H9 (cell line): ENCODE results near the gene PGBD2. TPM values are rescaled to one million over a fixed set of nuclear protein-coding genes. Genes with fewer than 3 reads are reported as not detected.

Source experiments
- DNase-seq: peaks from one replicate; pipeline ENCODE4 v3.0.0-alpha.2; 2017
- H2AFZ ChIP-seq: one replicate; pipeline ENCODE4 v1.6.1; 2013; ENCODE audit warnings: mild to moderate bottlenecking, low read length, control low read depth, moderate library complexity
- H2AK5ac ChIP-seq: 2 replicates; pipeline ENCODE4 v1.6.1; 2013; ENCODE audit warnings: low read length, control low read depth, mixed read lengths; ENCODE audit not compliant: insufficient read length
- H2BK120ac ChIP-seq: one replicate; pipeline ENCODE4 v1.6.1; 2013; ENCODE audit warnings: low read depth, mild to moderate bottlenecking, low read length, control low read depth, inconsistent platforms; ENCODE audit not compliant: poor library complexity, severe bottlenecking
- H2BK12ac ChIP-seq: 2 replicates; pipeline ENCODE4 v1.6.1; 2013; ENCODE audit warnings: low read length, control low read depth, mixed read lengths, low read depth; ENCODE audit not compliant: insufficient read length
- H2BK15ac ChIP-seq: 2 replicates; pipeline ENCODE4 v1.6.1; 2013; ENCODE audit warnings: low read depth, low read length, control low read depth
- H2BK20ac ChIP-seq: one replicate; pipeline ENCODE4 v1.6.1; 2013; ENCODE audit warnings: low read depth, mild to moderate bottlenecking, low read length, control low read depth, inconsistent platforms; ENCODE audit not compliant: poor library complexity, severe bottlenecking
- H2BK5ac ChIP-seq: 2 replicates; pipeline ENCODE4 v1.6.1; 2013; ENCODE audit warnings: low read length, control low read depth, mixed read lengths; ENCODE audit not compliant: insufficient read length
- H3K14ac ChIP-seq: 2 replicates; pipeline ENCODE4 v1.6.1; 2013; ENCODE audit warnings: low read length, control low read depth; ENCODE audit not compliant: insufficient read depth
- H3K18ac ChIP-seq: 2 replicates; pipeline ENCODE4 v1.6.1; 2013; ENCODE audit warnings: low read depth, mild to moderate bottlenecking, mixed read lengths, low read length, control low read depth; ENCODE audit not compliant: insufficient read length
- H3K23ac ChIP-seq: 2 replicates; pipeline ENCODE4 v1.6.1; 2013; ENCODE audit warnings: low read length, control low read depth, mixed read lengths, low read depth; ENCODE audit not compliant: insufficient read length
- H3K23me2 ChIP-seq: 2 replicates; pipeline ENCODE4 v1.6.1; 2013; ENCODE audit warnings: low read depth, mild to moderate bottlenecking, mixed read lengths, low read length, control low read depth; ENCODE audit not compliant: insufficient read length, poor library complexity, severe bottlenecking
- H3K27ac ChIP-seq: 2 replicates; pipeline ENCODE4 v1.5.1; 2013; ENCODE audit warnings: low read length, control low read depth, mixed read lengths, low read depth; ENCODE audit not compliant: insufficient read length
- H3K27me3 ChIP-seq: 2 replicates; pipeline ENCODE4 v1.6.1; 2013; ENCODE audit warnings: low read length, control low read depth, inconsistent platforms; ENCODE audit not compliant: insufficient read depth
- H3K4ac ChIP-seq: 2 replicates; pipeline ENCODE4 v1.6.1; 2013; ENCODE audit warnings: low read depth, mild to moderate bottlenecking, control low read depth, inconsistent platforms, low read length, moderate library complexity
- H3K4me1 ChIP-seq: 2 replicates; pipeline ENCODE4 v1.6.1; 2013; ENCODE audit warnings: low read length, control low read depth, inconsistent platforms; ENCODE audit not compliant: insufficient read depth
- H3K4me2 ChIP-seq: 2 replicates; pipeline ENCODE4 v1.6.1; 2013; ENCODE audit warnings: low read length, control low read depth, mixed read lengths; ENCODE audit not compliant: insufficient read length, insufficient read depth
- H3K56ac ChIP-seq: 2 replicates; pipeline ENCODE4 v1.6.1; 2013; ENCODE audit warnings: low read depth, mild to moderate bottlenecking, mixed read lengths, low read length, control low read depth; ENCODE audit not compliant: insufficient read length
- H3K79me1 ChIP-seq: 2 replicates; pipeline ENCODE4 v1.6.1; 2013; ENCODE audit warnings: low read depth, mild to moderate bottlenecking, moderate library complexity, low read length, control low read depth, inconsistent platforms; ENCODE audit not compliant: insufficient read depth, poor library complexity, severe bottlenecking
- H3K79me2 ChIP-seq: 2 replicates; pipeline ENCODE4 v1.6.1; 2013; ENCODE audit warnings: low read length, control low read depth, inconsistent platforms; ENCODE audit not compliant: insufficient read depth
- H3K9ac ChIP-seq: 2 replicates; pipeline ENCODE4 v1.6.1; 2013; ENCODE audit warnings: low read length, control low read depth, mixed read lengths; ENCODE audit not compliant: insufficient read length; ENCODE audit errors: extremely low read depth
- H3K9me3 ChIP-seq: one replicate; pipeline ENCODE4 v1.6.1; 2013; ENCODE audit warnings: low read depth, low read length, inconsistent platforms; ENCODE audit not compliant: control insufficient read depth
- H3T11ph ChIP-seq: one replicate; pipeline ENCODE4 v1.6.1; 2013; ENCODE audit warnings: mild to moderate bottlenecking, low read length, control low read depth, inconsistent platforms
- H4K20me1 ChIP-seq: one replicate; pipeline ENCODE4 v1.6.1; 2013; ENCODE audit not compliant: control insufficient read depth, insufficient read length, insufficient read depth
- H4K5ac ChIP-seq: 2 replicates; pipeline ENCODE4 v1.6.1; 2013; ENCODE audit warnings: low read depth, mild to moderate bottlenecking, mixed read lengths, low read length, control low read depth; ENCODE audit not compliant: insufficient read length
- H4K8ac ChIP-seq: replicated peaks from 2 replicates; pipeline ENCODE4 v1.6.1; 2013; ENCODE audit warnings: low read length, control low read depth, mixed read lengths, low read depth; ENCODE audit not compliant: insufficient read length
- H4K91ac ChIP-seq: 2 replicates; pipeline ENCODE4 v1.6.1; 2013; ENCODE audit warnings: low read depth, mild to moderate bottlenecking, moderate library complexity, mixed read lengths, low read length, control low read depth; ENCODE audit not compliant: insufficient read length
- H3K27ac Mint-ChIP-seq, 3 experiments: 2 replicates in 2 of 3; 3 replicates in 1 of 3; pipeline ENCODE4 v1.8.0; 2020 to 2021; ENCODE audit warnings: mixed read lengths in 3 of 3, mild to moderate bottlenecking in 1 of 3, moderate library complexity in 1 of 3
- H3K27me3 Mint-ChIP-seq: 2 replicates; pipeline ENCODE4 v1.8.0; 2021; ENCODE audit warnings: low read depth, mild to moderate bottlenecking, moderate library complexity, mixed read lengths
- H3K36me3 Mint-ChIP-seq, 3 experiments: 2 replicates in 2 of 3; 3 replicates in 1 of 3; pipeline ENCODE4 v1.8.0; 2020 to 2021; ENCODE audit warnings: low read depth in 3 of 3, mixed read lengths in 3 of 3; ENCODE audit not compliant: insufficient read depth in 1 of 3
- H3K4me1 Mint-ChIP-seq, 2 experiments: 2 replicates each; pipeline ENCODE4 v1.8.0; 2020; ENCODE audit warnings: mixed read lengths in 2 of 2
- H3K4me3 Mint-ChIP-seq, 2 experiments: 2 replicates in 1 of 2; 3 replicates in 1 of 2; pipeline ENCODE4 v1.8.0; 2020 to 2021; ENCODE audit warnings: mild to moderate bottlenecking in 2 of 2, mixed read lengths in 2 of 2, moderate library complexity in 1 of 2
- H3K9me3 Mint-ChIP-seq, 2 experiments: 2 replicates in 1 of 2; 3 replicates in 1 of 2; pipeline ENCODE4 v1.8.0; 2020; ENCODE audit warnings: mild to moderate bottlenecking in 2 of 2, mixed read lengths in 2 of 2, moderate library complexity in 1 of 2
- CTCF ChIP-seq: fragments of 200-600 bp; sonication (generic); conservative IDR thresholded peaks from 3 replicates; pipeline ENCODE4 v1.8.0; 2021; ENCODE audit warnings: antibody characterized with exemption, mild to moderate bottlenecking
- WGBS: extraction: QIAGEN DNeasy Blood & Tissue Kit; methylation state at CpG from one replicate; pipeline ENCODE4 v1.1.7; 2013; ENCODE audit warnings: missing lambda C conversion rate, low lambda C conversion rate, mixed read lengths; ENCODE audit not compliant: insufficient read length; ENCODE audit errors: extremely low coverage; 5-methylcytosine and 5-hydroxymethylcytosine counted together
- total RNA-seq: library from RNA; stranded (reverse); gene quantifications from 2 replicates; pipeline ENCODE4 v1.2.1, GENCODE V29; 2021

PGBD2 gene
- total RNA-seq, 1 experiment from 2014 or later: 10.4 TPM

GRCh38 chr1:248918131-248918530 is 12.1 kb downstream of the PGBD2 start:
- H3K27ac ChIP-seq: no peak overlapping the region
- no CpG with 5 or more reads among the region's 8 CpGs for WGBS

More at GRCh38 chr1:248918131-248918530, 12.1 kb downstream of the PGBD2 start:
- H2AFZ ChIP-seq: no peak overlapping the region
- H2AK5ac ChIP-seq: no peak overlapping the region
- no peak overlapping the region for H3K4me2 ChIP-seq
- H2BK20ac ChIP-seq: no peak overlapping the region
- no peak overlapping the region for H3K23ac ChIP-seq
- H2BK12ac ChIP-seq: no peak overlapping the region
- Mint-ChIP-seq H3K4me1 (no peaks in the 10 kb centered on the region), H3K4me3 (no peak overlapping the region), H3K36me3 (peaks cover 37 to 68% (median 50%) of the 10 kb centered on the region in 3 experiments; a peak in 6 of 7 replicates), H3K27ac (no peak overlapping the region), H3K27me3 (no peaks in the 10 kb centered on the region), H3K9me3 (no peaks in the 10 kb centered on the region)
- H4K5ac ChIP-seq: no peak overlapping the region
- no peak overlapping the region for H3K18ac ChIP-seq
- H3K27me3 ChIP-seq: no peaks in the 10 kb centered on the region
- no peaks in the 10 kb centered on the region for H3K79me1 ChIP-seq
- no peak overlapping the region for H3T11ph ChIP-seq
- no peak overlapping the region for H4K8ac ChIP-seq
- H3K9ac ChIP-seq: no peak overlapping the region
- no peak overlapping the region for H3K56ac ChIP-seq
- no peak for TF ChIP-seq CTCF
- H4K91ac ChIP-seq: no peak overlapping the region
- H2BK120ac ChIP-seq: no peak overlapping the region
- H4K20me1 ChIP-seq: no peaks in the 10 kb centered on the region
- H3K9me3 ChIP-seq: no peaks in the 10 kb centered on the region
- no peak for DNase-seq
- H2BK5ac ChIP-seq: no peak overlapping the region
- H3K79me2 ChIP-seq: no peaks in the 10 kb centered on the region
- H3K14ac ChIP-seq: no peak overlapping the region
- H2BK15ac ChIP-seq: no peak overlapping the region
- no peaks in the 10 kb centered on the region for H3K4me1 ChIP-seq
- H3K4ac ChIP-seq: no peak overlapping the region
- no peaks in the 10 kb centered on the region for H3K23me2 ChIP-seq
